Left ventricle myocardium superior (tissue), 1 donor: ENCODE data around the gene ZNF552. TPM values are rescaled to one million over a fixed set of nuclear protein-coding genes. Genes with fewer than 3 reads are reported as not detected.
"Not testable (repeated sequence)": the region's sequence is repeated elsewhere in the genome, so short reads cannot be mapped to it uniquely, and the experiment has no call there.

Experiments
- ATAC-seq: fragments of 200-7000 bp; cut with Tn5 transposase; one replicate; pipeline ENCODE4 v1.9.1; 2020; ENCODE audit warnings: mild to moderate bottlenecking, moderate library complexity
- DNase-seq: peaks from one replicate; pipeline ENCODE4 v3.0.0-alpha.2; 2020
- intact Hi-C: fragments of 100-400 bp; cut with micrococcal nuclease; formaldehyde crosslinking; loops from one replicate; pipeline ENCODE4 v1.11.0; 2022
- long read RNA-seq: library from polyadenylated mRNA; unstranded; transcript quantifications from one replicate; pipeline ENCODE4 v2.0.0, GENCODE V29; 2021
- total RNA-seq: library from RNA; stranded (reverse); fragmentation: NEBNext Ultra II Directional; extraction: Animal tissue kit (Norgen Biotek cat#: 25700); gene quantifications from one replicate; pipeline ENCODE4 v1.2.1, GENCODE V29; 2021
- donor health status: DM: no; HTN: yes; CAD: no; lungs with severe emphysema.

The ZNF552 gene
- total RNA-seq = 5.5 TPM
- long read RNA-seq, partial matches to known transcripts = 0 of 3 reads
- long read RNA-seq, other reads (novel, unspliced or antisense) = 1 of 3 reads

GRCh38 chr19:57814505-57815246 is at the start of gene ZNF552:
Gene ZNF552, minus strand, starts transcription at chr19:57814913. Its CDS starts 170 bp downstream, at chr19:57814743.
- ATAC-seq = peak; percentile 92
- intact Hi-C loops = no loop called here

GRCh38 chr19:57862351-57862750 is 47.6 kb upstream of the ZNF552 start:
- ATAC-seq, DNase-seq, intact Hi-C loops: not testable (repeated sequence)

More at GRCh38 chr19:57814505-57815246, at the start of gene ZNF552:
- peak; percentile 88 for DNase-seq

GRCh38 chr19:57854117-57854516 is 39.4 kb upstream of the ZNF552 start:
- intact Hi-C loops, ATAC-seq, DNase-seq: not testable (repeated sequence)

- DNase-seq, ATAC-seq, intact Hi-C loops: not testable (repeated sequence)
These were observed 37.3 kb upstream of the ZNF552 start for GRCh38 chr19:57851812-57852603.

- intact Hi-C loops = no loop called here
- ATAC-seq (no peak), DNase-seq (no peak)
These were observed 35.9 kb upstream of the ZNF552 start for GRCh38 chr19:57850553-57851017.

- DNase-seq (peak; percentile 71), ATAC-seq (peak; percentile 96)
- intact Hi-C loops = not testable (repeated sequence)
These were observed 35.2 kb upstream of the ZNF552 start, which contains the start of gene ZNF587 for GRCh38 chr19:57849666-57850473. Gene ZNF587, plus strand, starts transcription at chr19:57849859. Its CDS starts 180 bp downstream, at chr19:57850039.

- DNase-seq, intact Hi-C loops: not testable (repeated sequence)
- peak; percentile 35 for ATAC-seq
These were observed 34.5 kb upstream of the ZNF552 start for GRCh38 chr19:57849162-57849665.

- DNase-seq, ATAC-seq, intact Hi-C loops: not testable (repeated sequence)
These were observed 32.5 kb upstream of the ZNF552 start for GRCh38 chr19:57847164-57847563.

GRCh38 chr19:57841122-57841763 is 26.5 kb upstream of the ZNF552 start:
- ATAC-seq = no peak
- intact Hi-C loops = no loop called here
- DNase-seq = no peak

GRCh38 chr19:57838622-57839191 is 24.0 kb upstream of the ZNF552 start:
- DNase-seq, intact Hi-C loops, ATAC-seq: not testable (repeated sequence)

- DNase-seq, intact Hi-C loops, ATAC-seq: not testable (repeated sequence)
These were observed 22.3 kb upstream of the ZNF552 start for GRCh38 chr19:57836991-57837390.

- peak; percentile 90 for ATAC-seq
- DNase-seq = peak; percentile 87
- intact Hi-C loops = no loop called here
These were observed 15.4 kb upstream of the ZNF552 start, which contains the start of gene ZNF587B for GRCh38 chr19:57830071-57830602. Gene ZNF587B, plus strand, starts transcription at chr19:57830299. Its CDS starts 230 bp downstream, at chr19:57830529.

GRCh38 chr19:57829316-57829715 is 14.6 kb upstream of the ZNF552 start:
- intact Hi-C loops = no loop called here
- DNase-seq (no peak), ATAC-seq (peak; percentile 38)

GRCh38 chr19:57825511-57825910 is 10.8 kb upstream of the ZNF552 start:
- ATAC-seq = no peak
- DNase-seq = no peak
- intact Hi-C loops = no loop called here

GRCh38 chr19:57823608-57824007 is 8.9 kb upstream of the ZNF552 start:
- intact Hi-C loops, DNase-seq, ATAC-seq: not testable (repeated sequence)

GRCh38 chr19:57823155-57823554 is 8.4 kb upstream of the ZNF552 start:
- DNase-seq, ATAC-seq, intact Hi-C loops: not testable (repeated sequence)

GRCh38 chr19:57821501-57821900 is 6.8 kb upstream of the ZNF552 start:
- intact Hi-C loops, DNase-seq, ATAC-seq: not testable (repeated sequence)
